Lower lobe of right lung (tissue), 2 donors: ENCODE results near the gene USP5. TPM values are rescaled to one million over a fixed set of nuclear protein-coding genes. Genes with fewer than 3 reads are reported as not detected.
"Not testable (repeated sequence)": the region's sequence is repeated elsewhere in the genome, so short reads cannot be mapped to it uniquely, and the experiment has no call there.

ENCODE experiments used
- ATAC-seq, 2 donors: fragments of 200-7000 bp; cut with Tn5 transposase; one replicate each; pipeline ENCODE4 v1.9.1; 2020 to 2022; ENCODE audit warnings: mild to moderate bottlenecking in 2 of 2, moderate library complexity in 2 of 2
- DNase-seq: peaks from one replicate; pipeline ENCODE4 v3.0.0-alpha.2; 2020
- H3K27ac ChIP-seq: fragments of 200-600 bp; one replicate; pipeline ENCODE4 v1.8.0; 2022
- H3K27me3 ChIP-seq: fragments of 200-600 bp; one replicate; pipeline ENCODE4 v1.8.0; 2022; ENCODE audit warnings: low read depth
- H3K36me3 ChIP-seq: fragments of 200-600 bp; one replicate; pipeline ENCODE4 v1.8.0; 2022; ENCODE audit warnings: mild to moderate bottlenecking
- H3K4me1 ChIP-seq: fragments of 200-600 bp; one replicate; pipeline ENCODE4 v1.8.0; 2022
- H3K4me3 ChIP-seq: fragments of 200-600 bp; one replicate; pipeline ENCODE4 v1.8.0; 2022; ENCODE audit warnings: mild to moderate bottlenecking
- H3K9me3 ChIP-seq: fragments of 200-600 bp; one replicate; pipeline ENCODE4 v1.8.0; 2022
- intact Hi-C: fragments of 100-400 bp; cut with DNase I; formaldehyde crosslinking; loops from one replicate; pipeline ENCODE4 v1.11.0; 2022
- total RNA-seq: library from RNA; stranded (reverse); fragmentation: NEBNext Ultra II Directional; extraction: Animal tissue kit (Norgen Biotek cat#: 25700); gene quantifications from one replicate; pipeline ENCODE4 v1.2.1, GENCODE V29; 2021
- TF ChIP-seq, protein P1 (sequence below): fragments of 200-600 bp; IDR thresholded peaks from one replicate; pipeline ENCODE4 v1.8.0; 2022; ENCODE audit warnings: antibody characterized with exemption, mild to moderate bottlenecking
- donor health status: DM: no; HTN: yes; CAD: no; lungs with severe emphysema.

The USP5 gene
- total RNA-seq, 1 donor from 2014 or later = 58.6 TPM

DNA sequence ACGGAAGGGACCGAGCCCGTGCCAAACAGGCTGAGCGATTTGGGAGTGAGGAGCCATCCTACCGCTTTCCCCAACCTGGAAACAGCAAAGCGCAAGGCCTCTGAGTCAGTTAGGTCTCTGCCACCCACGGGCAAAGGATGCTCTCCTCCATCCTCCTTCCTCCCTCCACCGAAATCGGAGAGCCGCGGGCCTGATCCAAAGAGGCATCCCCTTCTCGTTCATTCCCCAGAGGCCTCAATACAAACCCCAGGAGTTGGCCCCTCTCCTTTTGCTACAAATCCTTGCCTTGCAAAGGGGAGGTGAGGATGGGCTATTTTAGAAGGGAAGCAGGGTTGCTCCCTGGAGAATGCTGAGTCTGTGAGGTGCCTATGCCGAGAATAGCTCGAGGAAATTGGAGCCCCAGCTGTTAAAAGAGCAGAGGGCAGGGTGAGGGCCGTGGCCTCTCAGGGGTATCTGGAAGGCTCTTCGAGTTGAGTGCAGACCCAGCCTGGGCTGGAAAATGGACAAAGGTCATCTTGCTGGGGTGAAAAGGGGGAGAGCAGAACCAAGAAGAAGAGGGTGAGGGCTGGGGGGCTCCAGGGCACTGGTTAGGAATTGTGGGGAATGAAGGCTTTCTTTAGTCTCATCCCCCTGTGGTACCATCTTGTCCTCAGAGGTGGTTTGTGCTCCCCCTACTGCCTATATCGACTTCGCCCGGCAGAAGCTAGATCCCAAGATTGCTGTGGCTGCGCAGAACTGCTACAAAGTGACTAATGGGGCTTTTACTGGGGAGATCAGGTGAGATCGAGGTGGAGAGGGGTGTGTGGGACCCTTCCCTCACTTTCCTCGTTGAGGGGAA lies 16.5 kb downstream of the USP5 start:
- Histone ChIP-seq H3K4me1 (peaks cover 47% of the 10 kb centered on the region), H3K27ac (peak overlapping the region; percentile 98), H3K4me3 (peak overlapping the region; percentile 98), H3K9me3 (no peaks in the 10 kb centered on the region), H3K27me3 (no peaks in the 10 kb centered on the region), H3K36me3 (peaks cover 55% of the 10 kb centered on the region)
- DNase-seq = no peak
- TF ChIP-seq, protein P1, sequence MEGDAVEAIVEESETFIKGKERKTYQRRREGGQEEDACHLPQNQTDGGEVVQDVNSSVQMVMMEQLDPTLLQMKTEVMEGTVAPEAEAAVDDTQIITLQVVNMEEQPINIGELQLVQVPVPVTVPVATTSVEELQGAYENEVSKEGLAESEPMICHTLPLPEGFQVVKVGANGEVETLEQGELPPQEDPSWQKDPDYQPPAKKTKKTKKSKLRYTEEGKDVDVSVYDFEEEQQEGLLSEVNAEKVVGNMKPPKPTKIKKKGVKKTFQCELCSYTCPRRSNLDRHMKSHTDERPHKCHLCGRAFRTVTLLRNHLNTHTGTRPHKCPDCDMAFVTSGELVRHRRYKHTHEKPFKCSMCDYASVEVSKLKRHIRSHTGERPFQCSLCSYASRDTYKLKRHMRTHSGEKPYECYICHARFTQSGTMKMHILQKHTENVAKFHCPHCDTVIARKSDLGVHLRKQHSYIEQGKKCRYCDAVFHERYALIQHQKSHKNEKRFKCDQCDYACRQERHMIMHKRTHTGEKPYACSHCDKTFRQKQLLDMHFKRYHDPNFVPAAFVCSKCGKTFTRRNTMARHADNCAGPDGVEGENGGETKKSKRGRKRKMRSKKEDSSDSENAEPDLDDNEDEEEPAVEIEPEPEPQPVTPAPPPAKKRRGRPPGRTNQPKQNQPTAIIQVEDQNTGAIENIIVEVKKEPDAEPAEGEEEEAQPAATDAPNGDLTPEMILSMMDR = no peak
- intact Hi-C loops = no loop called here
- peak in 1 of 2 donors; percentile 1 for ATAC-seq

DNA sequence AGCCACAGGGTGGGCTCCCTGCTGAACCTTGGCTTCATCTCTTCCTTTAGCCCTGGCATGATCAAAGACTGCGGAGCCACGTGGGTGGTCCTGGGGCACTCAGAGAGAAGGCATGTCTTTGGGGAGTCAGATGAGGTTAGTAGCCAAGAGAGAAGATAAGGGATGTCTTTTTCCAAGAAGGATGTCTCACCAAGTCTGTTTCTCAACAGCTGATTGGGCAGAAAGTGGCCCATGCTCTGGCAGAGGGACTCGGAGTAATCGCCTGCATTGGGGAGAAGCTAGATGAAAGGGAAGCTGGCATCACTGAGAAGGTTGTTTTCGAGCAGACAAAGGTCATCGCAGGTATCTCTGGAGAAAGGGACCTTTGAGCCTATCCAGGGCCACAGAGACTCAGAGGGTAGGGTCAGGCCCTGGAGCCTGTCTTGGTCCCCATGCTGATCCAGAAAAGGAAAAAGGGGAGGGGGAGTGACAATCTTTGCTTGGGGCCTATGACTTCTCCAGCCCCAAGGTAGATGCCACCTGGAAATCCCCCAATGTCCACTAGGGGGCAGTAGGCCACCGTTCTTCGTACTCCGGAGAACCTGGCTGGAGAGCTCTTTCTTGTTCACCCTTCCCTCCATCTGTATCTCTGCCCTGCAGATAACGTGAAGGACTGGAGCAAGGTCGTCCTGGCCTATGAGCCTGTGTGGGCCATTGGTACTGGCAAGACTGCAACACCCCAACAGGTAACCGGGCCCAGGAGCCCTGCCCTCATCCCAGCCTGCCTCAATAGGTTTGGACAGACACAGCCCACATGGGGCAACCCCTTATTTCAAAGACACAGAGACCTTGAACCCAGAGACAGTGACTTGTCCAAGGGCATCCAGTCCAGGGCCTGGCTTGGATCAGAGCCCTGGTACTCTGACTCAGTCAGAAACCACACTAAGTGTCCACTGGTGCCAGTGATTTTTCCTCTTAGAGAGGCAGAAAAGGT lies 17.4 kb downstream of the USP5 start:
- Histone ChIP-seq H3K4me3 (peak overlapping the region; percentile 98), H3K4me1 (peaks cover 54% of the 10 kb centered on the region), H3K27me3 (no peaks in the 10 kb centered on the region), H3K27ac (no peak overlapping the region), H3K36me3 (peaks cover 46% of the 10 kb centered on the region), H3K9me3 (no peaks in the 10 kb centered on the region)
- no peak for ATAC-seq
- TF ChIP-seq, protein P1 = peak; percentile 94
- intact Hi-C loops = no loop called here
- peak; percentile 81 for DNase-seq

DNA sequence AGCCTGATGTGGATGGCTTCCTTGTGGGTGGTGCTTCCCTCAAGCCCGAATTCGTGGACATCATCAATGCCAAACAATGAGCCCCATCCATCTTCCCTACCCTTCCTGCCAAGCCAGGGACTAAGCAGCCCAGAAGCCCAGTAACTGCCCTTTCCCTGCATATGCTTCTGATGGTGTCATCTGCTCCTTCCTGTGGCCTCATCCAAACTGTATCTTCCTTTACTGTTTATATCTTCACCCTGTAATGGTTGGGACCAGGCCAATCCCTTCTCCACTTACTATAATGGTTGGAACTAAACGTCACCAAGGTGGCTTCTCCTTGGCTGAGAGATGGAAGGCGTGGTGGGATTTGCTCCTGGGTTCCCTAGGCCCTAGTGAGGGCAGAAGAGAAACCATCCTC lies 18.4 kb downstream of the USP5 start:
- DNase-seq, H3K4me3 ChIP-seq, H3K9me3 ChIP-seq, intact Hi-C loops, H3K27ac ChIP-seq, H3K27me3 ChIP-seq, ATAC-seq: not testable (repeated sequence)
- Histone ChIP-seq H3K4me1 (peaks cover 58% of the 10 kb centered on the region), H3K36me3 (peaks cover 36% of the 10 kb centered on the region)

DNA sequence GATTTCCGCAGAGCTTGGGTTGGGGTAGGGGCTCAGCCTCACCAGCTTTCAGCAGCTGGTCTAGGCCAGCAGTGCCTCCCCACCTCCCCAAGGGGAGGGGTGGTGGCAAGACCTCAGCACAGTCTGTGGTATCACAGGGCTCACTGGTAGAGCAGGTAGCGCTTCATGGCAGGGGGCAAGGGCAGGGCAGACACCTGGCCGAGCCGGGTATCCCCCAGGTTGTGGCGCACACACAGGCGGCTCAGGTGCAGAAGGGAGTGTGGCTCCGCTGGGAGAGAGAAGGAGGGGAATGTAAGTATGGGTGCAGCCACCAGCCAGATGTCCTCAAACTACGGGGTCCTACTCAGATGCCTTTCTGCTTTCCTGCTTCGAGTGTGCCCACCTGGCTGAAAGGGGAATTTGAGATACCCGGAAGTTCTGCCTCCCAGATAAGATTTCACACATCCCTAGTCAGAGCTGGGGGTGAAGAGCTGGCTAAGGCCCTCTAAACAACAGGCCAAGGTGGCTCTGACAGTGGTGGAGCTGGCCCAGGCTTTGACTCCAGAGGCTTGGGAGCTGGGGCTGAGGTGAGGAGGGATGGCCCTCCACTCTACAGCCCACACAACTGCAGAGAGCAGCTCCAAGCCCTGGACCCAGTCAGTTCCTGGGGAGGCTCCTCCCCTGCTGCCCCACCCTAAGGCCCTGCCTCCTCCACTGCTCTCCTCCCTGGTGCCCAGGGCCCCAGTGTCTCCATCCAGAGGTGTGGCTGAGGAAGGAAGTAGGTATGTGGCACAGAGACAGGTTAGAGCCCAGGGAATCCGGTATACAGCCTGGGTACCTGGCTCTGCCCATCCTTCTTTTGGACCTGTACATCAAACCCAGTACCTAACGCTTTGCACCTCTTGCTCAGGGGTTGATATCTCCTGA lies 19.4 kb downstream of the USP5 start:
- H3K4me1 ChIP-seq = peaks cover 58% of the 10 kb centered on the region
- DNase-seq (no peak), ATAC-seq (peak in 1 of 2 donors; percentile 8)
- H3K4me3 ChIP-seq = peak overlapping the region; percentile 99
- peaks cover 29% of the 10 kb centered on the region for H3K36me3 ChIP-seq
- H3K27me3 ChIP-seq = no peaks in the 10 kb centered on the region
- TF ChIP-seq, protein P1 = no peak
- intact Hi-C loops = no loop called here
- no peaks in the 10 kb centered on the region for H3K9me3 ChIP-seq
- peak overlapping the region; percentile 84 for H3K27ac ChIP-seq

DNA sequence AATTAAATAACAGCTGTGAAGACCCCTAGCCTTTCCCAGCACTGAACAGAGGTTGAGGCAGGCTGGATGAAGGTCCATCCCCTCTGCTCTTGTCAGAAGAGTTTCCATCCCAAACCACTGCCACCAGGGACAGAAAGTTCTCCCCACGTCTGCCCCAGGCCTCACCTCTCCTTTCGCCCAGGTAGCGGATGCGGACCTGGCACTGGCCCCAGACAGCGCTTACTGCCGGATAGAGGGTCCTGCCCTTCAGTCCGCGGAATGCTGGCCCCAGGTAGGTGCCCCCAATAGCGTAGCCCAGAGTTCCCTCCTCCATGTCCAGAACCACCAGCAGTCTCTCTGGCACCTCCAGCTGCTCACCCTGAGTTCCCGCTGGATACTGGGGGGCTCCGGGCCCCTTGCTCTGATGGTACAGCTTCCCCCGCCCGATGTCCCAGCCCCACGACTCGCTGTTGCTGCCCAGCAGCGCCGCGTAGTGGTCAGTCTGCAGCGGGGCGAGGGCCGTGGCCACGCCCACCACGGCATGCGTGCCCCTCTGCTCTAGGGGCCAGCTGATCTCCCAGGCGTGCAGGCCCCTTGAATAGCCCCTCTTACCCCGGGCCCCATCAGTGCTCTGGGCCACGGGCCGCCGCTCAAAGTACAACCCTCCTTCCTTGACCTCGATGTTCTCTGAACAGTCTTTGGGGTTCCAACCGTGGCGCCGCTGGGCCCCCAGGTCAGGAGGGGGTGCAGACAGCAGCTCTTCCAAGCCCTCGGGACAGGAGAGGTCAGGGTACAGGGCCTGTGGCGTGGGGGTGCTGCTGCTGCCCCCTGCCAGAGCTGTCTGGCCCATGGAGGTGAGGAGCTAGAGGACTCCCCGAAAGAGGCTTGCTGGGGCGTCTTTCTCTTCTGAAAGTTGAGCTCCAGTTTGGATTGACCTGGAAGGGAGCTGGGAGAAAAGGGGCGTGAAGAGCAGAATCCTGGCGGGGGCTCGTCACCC lies 20.4 kb downstream of the USP5 start:
- TF ChIP-seq, protein P1 = peak; percentile 97
- H3K4me1 ChIP-seq = peaks cover 53% of the 10 kb centered on the region
- intact Hi-C loops = no loop called here

More for the DNA sequence above, 20.4 kb downstream of the USP5 start:
- Histone ChIP-seq H3K36me3 (peaks cover 29% of the 10 kb centered on the region), H3K27ac (peak overlapping the region; percentile 84), H3K27me3 (no peaks in the 10 kb centered on the region), H3K4me3 (peak overlapping the region; percentile 99), H3K9me3 (no peaks in the 10 kb centered on the region)
- ATAC-seq (peak; percentile 84 to 87), DNase-seq (peak; percentile 90)
